Adrenal gland (tissue), 12 donors: ENCODE measurements around the gene C12orf76. TPM values are rescaled to one million over a fixed set of nuclear protein-coding genes. Genes with fewer than 3 reads are reported as not detected.

Source experiments
- DNase-seq, 7 donors: peaks; one replicate each; pipeline ENCODE4 v3.0.0-alpha.2; 2019 to 2020
- H3K27ac ChIP-seq, 5 donors: fragments of 200-600 bp; sonication (generic) in 4 of 5; 1 replicate in 3 of 5; 2 replicates in 2 of 5; pipeline versions ENCODE4 v1.5.1 to v1.8.0; 2016 to 2020; ENCODE audit warnings: mild to moderate bottlenecking in 1 of 5
- H3K27me3 ChIP-seq: fragments of 200-600 bp; 2 replicates; pipeline ENCODE4 v1.8.0; 2021
- H3K36me3 ChIP-seq, 2 donors: fragments of 200-600 bp; replicated peaks in 1 of 2; 1 replicate in 1 of 2; 2 replicates in 1 of 2; pipeline versions ENCODE4 v1.5.1 to v1.8.0; 2018 to 2022
- H3K4me1 ChIP-seq, 2 donors: fragments of 200-600 bp; replicated peaks in 1 of 2; 1 replicate in 1 of 2; 2 replicates in 1 of 2; pipeline versions ENCODE4 v1.5.1 to v1.8.0; 2018 to 2021
- H3K4me3 ChIP-seq, 4 donors: fragments of 200-600 bp; sonication (generic) in 3 of 4; one replicate each; pipeline ENCODE4 v1.5.1; 2016 to 2018
- H3K9me3 ChIP-seq, 3 donors: fragments of 200-600 bp; sonication (generic) in 1 of 3; replicated peaks in 1 of 3; 1 replicate in 2 of 3; 2 replicates in 1 of 3; pipeline versions ENCODE4 v1.5.1 to v1.8.0; 2016 to 2021
- POLR2A ChIP-seq, 2 donors: fragments of 450-650 bp; IDR thresholded peaks; one replicate each; pipeline ENCODE4 v1.6.1; 2017; ENCODE audit warnings: antibody characterized with exemption in 2 of 2, mild to moderate bottlenecking in 2 of 2, moderate library complexity in 1 of 2
- WGBS, 4 donors: extraction: QIAGEN DNeasy Blood & Tissue Kit in 2 of 4; methylation state at CpG; one replicate each; pipeline versions ENCODE4 v1.1.5 to v1.1.7; 2013 to 2017; 5-methylcytosine and 5-hydroxymethylcytosine counted together
- intact Hi-C, 2 donors: fragments of 100-400 bp; cut with DNase I; formaldehyde crosslinking; loops; one replicate each; pipeline versions ENCODE4 v1.14.1 to v1.15.0; 2022 to 2023
- polyA plus RNA-seq, 3 donors: library from polyadenylated mRNA; stranded (reverse); fragments of 200-250 nt in 2 of 3; fragments of 350-450 nt in 1 of 3; fragmentation: Illumina TruSeq in 1 of 3; extraction: RNeasy Lipid Tissue Mini Kit (QIAGEN cat#74804) in 1 of 3; gene quantifications; one replicate each; pipeline ENCODE4 v1.2.3, GENCODE V29; 2013 to 2014
- total RNA-seq, 9 donors: library from RNA; depleted of rRNA in 4 of 9; stranded (reverse); fragments of >200 nt in 4 of 9; fragments of 120-200 nt in 1 of 9; fragmentation: NEBNext Ultra II Directional in 1 of 9; extraction: Animal tissue kit (Norgen Biotek cat#: 25700) in 1 of 9; gene quantifications; one replicate each; pipeline versions ENCODE4 v1.1.0 to v1.2.4, GENCODE V29; 2013 to 2023
- TF ChIP-seq, protein P1 (sequence below), 6 experiments: fragments of 450-650 bp in 4 of 6; fragments of 200-600 bp in 2 of 6; sonication (generic) in 1 of 6; IDR thresholded peaks; 1 replicate in 5 of 6; 2 replicates in 1 of 6; pipeline versions ENCODE4 v1.5.1 to v1.8.0; 2016 to 2021; ENCODE audit warnings: antibody characterized with exemption in 6 of 6, mild to moderate bottlenecking in 2 of 6, moderate library complexity in 1 of 6
- donor health status: healthy with polysubstance abuse.
- donor health status: Bipolar disorder and iron deficiency.
- donor health status: DM: yes; HTN: yes; CAD: no.
- donor health status: DM: no; HTN: no; CAD: no.
- donor health status: DM: no; HTN: no; CAD: no.
- donor health status: DM: yes; HTN: yes; CAD: no.

The C12orf76 gene
- total and polyA plus RNA-seq, 12 donors, result 7.1 to 35.1 (median 14.4) TPM

DNA sequence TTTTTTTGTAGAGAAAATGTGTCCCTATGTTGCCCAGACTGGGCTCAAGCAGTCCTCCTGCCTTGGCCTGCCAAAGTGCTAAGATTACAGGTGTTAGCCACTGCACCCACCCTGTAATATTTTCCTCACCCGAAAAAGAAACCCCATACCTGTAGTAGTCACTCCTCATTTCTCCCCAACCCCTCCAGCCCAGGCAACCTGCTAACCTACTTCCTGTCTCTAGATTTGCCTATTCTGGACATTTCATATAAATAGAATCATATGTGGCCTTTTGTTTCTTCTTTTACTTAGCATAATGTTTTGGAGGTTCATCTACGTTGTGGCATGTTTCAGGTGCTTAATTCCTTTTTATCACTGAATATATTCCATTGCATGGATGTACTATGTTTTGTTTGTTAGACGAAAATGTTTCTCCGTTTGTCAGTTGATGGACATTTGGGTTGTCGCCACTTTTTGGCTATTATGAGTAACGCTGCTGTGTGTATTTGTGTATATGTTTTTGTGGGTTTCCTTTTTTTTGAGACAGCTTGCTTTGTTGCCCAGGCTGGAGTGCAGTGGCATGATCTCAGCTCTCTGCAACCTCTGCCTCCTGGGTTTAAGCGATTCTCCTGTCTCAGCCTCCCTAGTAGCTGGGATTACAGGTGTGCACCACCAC is 42.9 kb downstream of the C12orf76 start:
- Histone ChIP-seq H3K27ac (no peak overlapping the region), H3K36me3 (no peaks in the 10 kb centered on the region), H3K4me3 (no peak overlapping the region), H3K9me3 (no peaks in the 10 kb centered on the region), H3K27me3 (no peaks in the 10 kb centered on the region), H3K4me1 (peaks cover under 1 to 13% of the 10 kb centered on the region in 2 donors)
- no peak for DNase-seq
- TF ChIP-seq POLR2A (IDR thresholded peaks at IDR 0.05), result no peak
- TF ChIP-seq, protein P1, sequence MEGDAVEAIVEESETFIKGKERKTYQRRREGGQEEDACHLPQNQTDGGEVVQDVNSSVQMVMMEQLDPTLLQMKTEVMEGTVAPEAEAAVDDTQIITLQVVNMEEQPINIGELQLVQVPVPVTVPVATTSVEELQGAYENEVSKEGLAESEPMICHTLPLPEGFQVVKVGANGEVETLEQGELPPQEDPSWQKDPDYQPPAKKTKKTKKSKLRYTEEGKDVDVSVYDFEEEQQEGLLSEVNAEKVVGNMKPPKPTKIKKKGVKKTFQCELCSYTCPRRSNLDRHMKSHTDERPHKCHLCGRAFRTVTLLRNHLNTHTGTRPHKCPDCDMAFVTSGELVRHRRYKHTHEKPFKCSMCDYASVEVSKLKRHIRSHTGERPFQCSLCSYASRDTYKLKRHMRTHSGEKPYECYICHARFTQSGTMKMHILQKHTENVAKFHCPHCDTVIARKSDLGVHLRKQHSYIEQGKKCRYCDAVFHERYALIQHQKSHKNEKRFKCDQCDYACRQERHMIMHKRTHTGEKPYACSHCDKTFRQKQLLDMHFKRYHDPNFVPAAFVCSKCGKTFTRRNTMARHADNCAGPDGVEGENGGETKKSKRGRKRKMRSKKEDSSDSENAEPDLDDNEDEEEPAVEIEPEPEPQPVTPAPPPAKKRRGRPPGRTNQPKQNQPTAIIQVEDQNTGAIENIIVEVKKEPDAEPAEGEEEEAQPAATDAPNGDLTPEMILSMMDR (IDR thresholded peaks at IDR 0.05), result no peak
- intact Hi-C loops, result no loop called here
- WGBS, 4 donors, result 91 to 97% (median 93%) methylated on average over 7 of the region's 7 CpGs

DNA sequence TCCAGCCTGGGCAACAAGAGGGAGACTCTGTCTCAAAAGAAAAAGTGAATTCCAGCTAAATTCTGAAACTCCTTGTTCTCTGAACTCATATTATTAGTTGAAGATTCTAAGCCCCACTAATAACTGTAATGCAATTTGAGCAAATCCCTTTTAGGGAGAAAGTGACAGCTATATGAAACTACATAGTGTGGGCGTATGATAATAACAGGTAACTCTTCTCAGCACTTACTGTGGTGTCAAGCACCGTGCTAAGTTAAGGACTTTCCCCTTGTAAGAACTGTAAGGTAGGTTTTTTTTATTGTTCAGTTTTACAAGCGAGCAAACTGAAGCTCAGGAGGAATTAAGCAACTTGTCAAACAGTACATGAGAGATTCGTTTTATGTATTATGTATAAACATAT is 43.7 kb downstream of the C12orf76 start:
- Histone ChIP-seq H3K36me3 (no peaks in the 10 kb centered on the region), H3K9me3 (no peaks in the 10 kb centered on the region), H3K4me3 (no peak overlapping the region), H3K27ac (no peak overlapping the region), H3K4me1 (peaks cover 7 to 17% of the 10 kb centered on the region in 2 donors), H3K27me3 (no peaks in the 10 kb centered on the region)
- no peak for TF ChIP-seq POLR2A (IDR thresholded peaks at IDR 0.05)
- TF ChIP-seq, protein P1 (IDR thresholded peaks at IDR 0.05), result no peak
- no peak for DNase-seq
- WGBS, 4 donors, result 81 to 88% (median 86%) methylated on average over 4 of the region's 4 CpGs
- intact Hi-C loops, result no loop called here

DNA sequence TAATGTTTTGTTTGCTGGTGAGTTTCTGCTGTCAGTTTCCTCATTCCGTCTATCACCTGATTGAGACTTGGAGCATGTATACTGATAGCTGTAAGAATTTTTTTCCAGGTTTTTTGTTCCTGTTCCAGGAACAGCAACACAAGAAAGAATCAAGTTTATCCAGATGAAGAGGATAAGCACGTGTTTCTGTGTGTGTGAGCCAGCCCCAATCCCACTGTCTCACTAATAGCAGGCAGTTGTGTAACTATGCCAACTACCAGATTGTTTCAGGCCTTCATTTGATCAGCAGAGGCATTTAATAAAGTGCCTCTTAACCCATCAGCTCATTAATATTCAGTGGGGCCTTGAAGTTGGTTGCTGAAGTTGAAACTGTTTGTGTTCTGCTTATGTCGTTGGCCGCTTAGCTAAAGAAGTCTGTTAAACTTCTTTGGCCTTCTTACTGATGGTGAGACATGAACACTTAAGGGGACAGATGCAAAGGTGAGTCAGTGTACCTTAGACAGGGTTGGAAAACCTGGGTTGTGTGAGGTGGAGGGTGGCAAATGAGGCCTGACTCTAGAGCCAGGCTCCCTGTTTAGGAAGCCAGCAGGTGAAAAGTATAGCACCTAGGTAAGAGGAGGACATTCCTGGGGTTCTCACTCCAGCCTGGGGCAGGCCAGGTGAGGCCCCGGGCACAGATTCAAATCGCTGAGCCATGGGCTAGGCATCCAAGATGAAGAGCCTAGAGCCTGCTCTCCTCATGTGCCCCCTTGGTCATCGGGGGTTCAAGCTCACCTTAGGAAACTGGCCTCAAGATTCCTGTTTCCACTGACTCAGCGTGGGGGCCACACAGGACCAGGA is 45.4 kb downstream of the C12orf76 start:
- no peaks in the 10 kb centered on the region for H3K9me3 ChIP-seq
- DNase-seq, result no peak
- H3K4me3 ChIP-seq, result no peak overlapping the region
- peaks cover 7 to 24% of the 10 kb centered on the region in 2 donors for H3K4me1 ChIP-seq
- no peaks in the 10 kb centered on the region for H3K27me3 ChIP-seq
- intact Hi-C loops, result no loop called here
- H3K27ac ChIP-seq, result no peak overlapping the region
- no peaks in the 10 kb centered on the region for H3K36me3 ChIP-seq
- no peak for TF ChIP-seq POLR2A (IDR thresholded peaks at IDR 0.05)
- TF ChIP-seq, protein P1 (IDR thresholded peaks at IDR 0.05), result no peak
- 85 to 90% (median 87%) methylated on average over 5 to 8 of the region's 8 CpGs for WGBS, 4 donors

DNA sequence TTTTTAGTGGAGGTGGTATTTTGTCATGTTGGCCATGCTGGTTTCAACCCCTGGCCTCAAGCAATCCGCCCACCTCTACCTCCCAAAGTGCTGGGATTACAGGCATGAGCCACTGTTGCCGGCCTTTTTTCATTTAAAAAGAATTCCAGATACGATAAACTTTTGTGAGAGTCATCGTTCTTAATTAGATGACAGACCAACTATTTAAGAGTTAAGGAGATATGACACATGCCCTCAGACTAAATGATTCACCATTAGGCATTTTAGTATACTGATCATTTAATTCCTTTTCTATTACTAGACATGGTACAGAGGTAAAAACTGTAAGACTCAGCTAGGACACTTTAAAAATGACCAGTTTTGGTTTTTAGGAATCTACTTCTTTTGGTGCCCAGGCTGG is 46.7 kb downstream of the C12orf76 start:
- Histone ChIP-seq H3K9me3 (no peaks in the 10 kb centered on the region), H3K36me3 (no peaks in the 10 kb centered on the region), H3K4me1 (peaks cover 7 to 24% of the 10 kb centered on the region in 2 donors), H3K27me3 (no peaks in the 10 kb centered on the region), H3K27ac (peak overlapping the region in 2 of 5 donors; percentile 36 to 38), H3K4me3 (no peak overlapping the region)
- intact Hi-C loops, result no loop called here
- no peak for TF ChIP-seq POLR2A (IDR thresholded peaks at IDR 0.05)
- TF ChIP-seq, protein P1 (IDR thresholded peaks at IDR 0.05), result no peak
- DNase-seq, result no peak
- 63 to 84% (median 68%) methylated on average over 4 of the region's 4 CpGs for WGBS, 4 donors
